Right atrium auricular region (tissue), 2 donors: ENCODE results near the gene PLEKHA7. TPM values are rescaled to one million over a fixed set of nuclear protein-coding genes. Genes with fewer than 3 reads are reported as not detected.

Experiments
- DNase-seq: peaks from one replicate; pipeline ENCODE4 v3.0.0-alpha.2; 2019; ENCODE audit warnings: low spot score
- H3K27ac ChIP-seq, 2 donors: fragments of 200-600 bp; sonication (generic); 1 replicate in 1 of 2; 2 replicates in 1 of 2; pipeline ENCODE4 v1.5.1; 2016 to 2019
- H3K27me3 ChIP-seq, 2 donors: fragments of 200-600 bp; sonication (generic); one replicate each; pipeline versions ENCODE4 v1.5.1 to v1.6.0; 2017 to 2019
- H3K36me3 ChIP-seq: fragments of 200-600 bp; sonication (generic); one replicate; pipeline ENCODE4 v1.5.1; 2016
- H3K4me1 ChIP-seq, 2 donors: fragments of 200-600 bp; sonication (generic); one replicate each; pipeline versions ENCODE4 v1.5.1 to v1.6.0; 2017 to 2019
- H3K4me3 ChIP-seq, 2 donors: fragments of 200-600 bp; sonication (generic); 1 replicate in 1 of 2; 2 replicates in 1 of 2; pipeline ENCODE4 v1.5.1; 2017 to 2019; ENCODE audit warnings: mild to moderate bottlenecking in 1 of 2, moderate library complexity in 1 of 2
- H3K9me3 ChIP-seq, 2 donors: fragments of 200-600 bp; sonication (generic); one replicate each; pipeline ENCODE4 v1.5.1; 2019
- CTCF ChIP-seq, 2 donors: fragments of 200-600 bp; sonication (generic); IDR thresholded peaks; one replicate each; pipeline ENCODE4 v1.5.1; 2019; ENCODE audit warnings: antibody characterized with exemption in 2 of 2
- total RNA-seq, 2 donors: library from RNA; depleted of rRNA; stranded (reverse); fragments of >200 nt; gene quantifications; one replicate each; pipeline ENCODE4 v1.1.0, GENCODE V29; 2016

The PLEKHA7 gene
- total RNA-seq, 2 donors from 2014 or later: 18.8 to 24.6 TPM

- H3K4me1 ChIP-seq: peaks cover 0 to 7% of the 10 kb centered on the region in 2 donors
- H3K4me3 ChIP-seq: no peak overlapping the region
- no peak overlapping the region for H3K27ac ChIP-seq
- no peaks in the 10 kb centered on the region for H3K9me3 ChIP-seq
- H3K36me3 ChIP-seq: no peaks in the 10 kb centered on the region
- no peaks in the 10 kb centered on the region for H3K27me3 ChIP-seq
- TF ChIP-seq CTCF (IDR thresholded peaks at IDR 0.05): no peak
- DNase-seq: no peak
Observed at GRCh38 chr11:16778286-16778685, 235.9 kb downstream of the PLEKHA7 start.

- Histone ChIP-seq H3K27me3 (no peaks in the 10 kb centered on the region), H3K27ac (no peak overlapping the region), H3K9me3 (no peaks in the 10 kb centered on the region), H3K4me1 (peaks cover 0 to 7% of the 10 kb centered on the region in 2 donors), H3K36me3 (no peaks in the 10 kb centered on the region), H3K4me3 (no peak overlapping the region)
- no peak for TF ChIP-seq CTCF (IDR thresholded peaks at IDR 0.05)
- no peak for DNase-seq
Observed at GRCh38 chr11:16777613-16777975, 236.6 kb downstream of the PLEKHA7 start.

GRCh38 chr11:16776711-16777612, 237.3 kb downstream of the PLEKHA7 start:
- no peak for DNase-seq
- H3K27me3 ChIP-seq: no peaks in the 10 kb centered on the region
- H3K4me1 ChIP-seq: peaks cover 0 to 7% of the 10 kb centered on the region in 2 donors
- no peaks in the 10 kb centered on the region for H3K9me3 ChIP-seq
- no peak overlapping the region for H3K27ac ChIP-seq
- H3K4me3 ChIP-seq: no peak overlapping the region
- TF ChIP-seq CTCF (IDR thresholded peaks at IDR 0.05): no peak
- H3K36me3 ChIP-seq: no peaks in the 10 kb centered on the region

GRCh38 chr11:16775614-16776283, 238.5 kb downstream of the PLEKHA7 start:
- peaks cover 0 to 7% of the 10 kb centered on the region in 2 donors for H3K4me1 ChIP-seq
- H3K27ac ChIP-seq: no peak overlapping the region
- no peaks in the 10 kb centered on the region for H3K36me3 ChIP-seq
- no peak for DNase-seq
- no peak overlapping the region for H3K4me3 ChIP-seq
- no peaks in the 10 kb centered on the region for H3K27me3 ChIP-seq
- no peaks in the 10 kb centered on the region for H3K9me3 ChIP-seq
- TF ChIP-seq CTCF (IDR thresholded peaks at IDR 0.05): no peak

- Histone ChIP-seq H3K36me3 (no peaks in the 10 kb centered on the region), H3K27me3 (no peaks in the 10 kb centered on the region), H3K27ac (no peak overlapping the region), H3K9me3 (no peaks in the 10 kb centered on the region), H3K4me3 (no peak overlapping the region), H3K4me1 (peaks cover 0 to 1% of the 10 kb centered on the region in 2 donors)
- TF ChIP-seq CTCF (IDR thresholded peaks at IDR 0.05): no peak
- peak; percentile 34 for DNase-seq
Observed at GRCh38 chr11:16774936-16775613, 239.1 kb downstream of the PLEKHA7 start.
